Natural killer cell (primary cell): ENCODE data around the gene LMTK2. TPM values are rescaled to one million over a fixed set of nuclear protein-coding genes. Genes with fewer than 3 reads are reported as not detected.

Experiments used
- ATAC-seq, 3 donors: fragments of 150-1000 bp in 2 of 3; fragments of 200-7000 bp in 1 of 3; cut with Tn5 transposase; 1 replicate in 1 of 3; 2 replicates in 2 of 3; pipeline ENCODE4 v1.10.0; 2021; ENCODE audit warnings: mild to moderate bottlenecking in 2 of 3, moderate library complexity in 2 of 3
- DNase-seq, 2 donors: peaks; one replicate each; pipeline versions ENCODE4 v3.0.0 to v3.0.0-alpha.2; 2013 to 2021; ENCODE audit warnings: mixed read lengths in 1 of 2
- H3K27ac ChIP-seq: one replicate; pipeline ENCODE4 v1.5.1; 2013; ENCODE audit warnings: mild to moderate bottlenecking, low read length
- H3K27me3 ChIP-seq: one replicate; pipeline ENCODE4 v1.6.1; 2013; ENCODE audit warnings: low read length; ENCODE audit not compliant: control insufficient read depth, insufficient read depth
- H3K36me3 ChIP-seq: one replicate; pipeline ENCODE4 v1.6.1; 2013; ENCODE audit warnings: low read length; ENCODE audit not compliant: control insufficient read depth, insufficient read depth
- H3K4me1 ChIP-seq: one replicate; pipeline ENCODE4 v1.6.1; 2013; ENCODE audit warnings: low read length; ENCODE audit not compliant: control insufficient read depth, insufficient read depth
- H3K4me3 ChIP-seq: one replicate; pipeline ENCODE4 v1.5.1; 2013; ENCODE audit warnings: low read length
- H3K9me3 ChIP-seq: one replicate; pipeline ENCODE4 v1.6.1; 2013; ENCODE audit warnings: low read length; ENCODE audit not compliant: control insufficient read depth, insufficient read depth
- H3K27ac Mint-ChIP-seq, 2 donors: one replicate each; pipeline ENCODE4 v1.8.0; 2022; ENCODE audit warnings: mild to moderate bottlenecking in 2 of 2, mixed read lengths in 2 of 2, moderate library complexity in 1 of 2
- H3K27me3 Mint-ChIP-seq, 2 donors: one replicate each; pipeline ENCODE4 v1.8.0; 2022; ENCODE audit warnings: low read depth in 2 of 2, mixed read lengths in 2 of 2
- H3K36me3 Mint-ChIP-seq: one replicate; pipeline ENCODE4 v1.8.0; 2022; ENCODE audit warnings: mixed read lengths
- H3K4me1 Mint-ChIP-seq, 2 donors: one replicate each; pipeline ENCODE4 v1.8.0; 2022; ENCODE audit warnings: mixed read lengths in 2 of 2
- H3K4me3 Mint-ChIP-seq: one replicate; pipeline ENCODE4 v1.8.0; 2022; ENCODE audit warnings: mild to moderate bottlenecking, moderate library complexity, mixed read lengths
- H3K9me3 Mint-ChIP-seq, 2 donors: one replicate each; pipeline ENCODE4 v1.8.0; 2022; ENCODE audit warnings: mixed read lengths in 2 of 2
- CTCF ChIP-seq: fragments of 200-600 bp; IDR thresholded peaks from one replicate; pipeline ENCODE4 v1.8.0; 2022; ENCODE audit warnings: antibody characterized with exemption
- WGBS: methylation state at CpG from one replicate; pipeline ENCODE4 v1.1.7; 2013; ENCODE audit warnings: missing lambda C conversion rate; ENCODE audit not compliant: insufficient coverage; 5-methylcytosine and 5-hydroxymethylcytosine counted together
- intact Hi-C: fragments of 100-400 bp; cut with micrococcal nuclease; formaldehyde crosslinking; loops from one replicate; pipeline ENCODE4 v1.14.2; 2022
- total RNA-seq, 4 donors: library from RNA; stranded (reverse); fragments of 120-200 nt in 1 of 4; gene quantifications; one replicate each; pipeline versions ENCODE4 v1.2.3 to v1.2.4, GENCODE V29; 2013 to 2022

The LMTK2 gene
- total RNA-seq, 3 donors from 2014 or later (not counting 1 experiment from before 2014, with no cell fraction given): 18.7 to 33.9 (median 26.6) TPM

GRCh38 chr7:98170966-98171365, 64.3 kb downstream of the LMTK2 start:
- Mint-ChIP-seq H3K9me3 (no peaks in the 10 kb centered on the region), H3K27ac (no peak overlapping the region), H3K4me1 (peaks cover 0 to 5% of the 10 kb centered on the region in 2 donors), H3K4me3 (no peak overlapping the region), H3K36me3 (no peaks in the 10 kb centered on the region), H3K27me3 (no peaks in the 10 kb centered on the region)
- no peaks in the 10 kb centered on the region for H3K4me1 ChIP-seq
- no peaks in the 10 kb centered on the region for H3K9me3 ChIP-seq
- TF ChIP-seq CTCF: no peak
- intact Hi-C loops: no loop called here
- H3K4me3 ChIP-seq: no peak overlapping the region
- DNase-seq (no peak), ATAC-seq (no peak)
- WGBS: 95% methylated on average over 8 of the region's 8 CpGs
- no peaks in the 10 kb centered on the region for H3K27me3 ChIP-seq
- H3K36me3 ChIP-seq: peaks cover 3% of the 10 kb centered on the region
- H3K27ac ChIP-seq: no peak overlapping the region

GRCh38 chr7:98171449-98171848, 64.8 kb downstream of the LMTK2 start:
- 98% methylated on average over 24 of the region's 24 CpGs for WGBS
- no peak for TF ChIP-seq CTCF
- Mint-ChIP-seq H3K27me3 (no peaks in the 10 kb centered on the region), H3K9me3 (no peaks in the 10 kb centered on the region), H3K4me3 (no peak overlapping the region), H3K27ac (no peak overlapping the region), H3K4me1 (peaks cover 0 to 5% of the 10 kb centered on the region in 2 donors), H3K36me3 (no peaks in the 10 kb centered on the region)
- Histone ChIP-seq H3K9me3 (no peaks in the 10 kb centered on the region), H3K27me3 (no peaks in the 10 kb centered on the region), H3K4me3 (no peak overlapping the region), H3K4me1 (no peaks in the 10 kb centered on the region), H3K36me3 (peaks cover 3% of the 10 kb centered on the region), H3K27ac (no peak overlapping the region)
- intact Hi-C loops: no loop called here
- ATAC-seq (no peak), DNase-seq (no peak)

GRCh38 chr7:98174334-98175259, 67.9 kb downstream of the LMTK2 start:
- H3K36me3 ChIP-seq: peaks cover 5% of the 10 kb centered on the region
- H3K4me3 Mint-ChIP-seq: no peak overlapping the region
- intact Hi-C loops: no loop called here
- ATAC-seq (no peak), DNase-seq (no peak)
- TF ChIP-seq CTCF: no peak
- H3K27ac Mint-ChIP-seq: no peak overlapping the region
- no peaks in the 10 kb centered on the region for H3K4me1 Mint-ChIP-seq
- no peaks in the 10 kb centered on the region for H3K9me3 ChIP-seq
- 97% methylated on average over 20 of the region's 20 CpGs for WGBS
- no peaks in the 10 kb centered on the region for H3K9me3 Mint-ChIP-seq
- no peak overlapping the region for H3K4me3 ChIP-seq
- H3K27ac ChIP-seq: no peak overlapping the region
- no peaks in the 10 kb centered on the region for H3K27me3 Mint-ChIP-seq
- no peaks in the 10 kb centered on the region for H3K27me3 ChIP-seq
- H3K36me3 Mint-ChIP-seq: no peaks in the 10 kb centered on the region
- no peaks in the 10 kb centered on the region for H3K4me1 ChIP-seq
